Karpas-422 (cell line): ENCODE data around the gene TMA7. TPM values are rescaled to one million over a fixed set of nuclear protein-coding genes. Genes with fewer than 3 reads are reported as not detected.

Experiments used
- DNase-seq: peaks from one replicate; pipeline ENCODE4 v3.0.0-alpha.2; 2015
- H2AFZ ChIP-seq: fragments of 200-600 bp; sonication (generic); 2 replicates; pipeline ENCODE4 v1.6.1; 2014; ENCODE audit warnings: antibody characterized with exemption, low read length, mixed read lengths
- H3K27ac ChIP-seq: fragments of 200-600 bp; sonication (generic); 2 replicates; pipeline ENCODE4 v1.5.1; 2014; ENCODE audit warnings: mild to moderate bottlenecking, low read length, moderate library complexity
- H3K27me3 ChIP-seq: fragments of 200-600 bp; sonication (generic); 2 replicates; pipeline ENCODE4 v1.6.1; 2014; ENCODE audit warnings: low read length, mixed read lengths
- H3K36me3 ChIP-seq: fragments of 200-600 bp; sonication (generic); 2 replicates; pipeline ENCODE4 v1.6.1; 2014; ENCODE audit warnings: low read length, mixed read lengths; ENCODE audit not compliant: insufficient read depth
- H3K4me1 ChIP-seq: fragments of 200-600 bp; sonication (generic); 2 replicates; pipeline ENCODE4 v1.6.1; 2014; ENCODE audit warnings: mild to moderate bottlenecking, low read length, mixed read lengths
- H3K4me2 ChIP-seq: fragments of 200-600 bp; sonication (generic); 2 replicates; pipeline ENCODE4 v1.6.1; 2014; ENCODE audit warnings: low read length, low read depth, mild to moderate bottlenecking; ENCODE audit not compliant: poor library complexity, severe bottlenecking
- H3K4me3 ChIP-seq: fragments of 200-600 bp; sonication (generic); 2 replicates; pipeline ENCODE4 v1.5.1; 2014; ENCODE audit warnings: mild to moderate bottlenecking, antibody characterized with exemption, low read length, mixed read lengths
- H3K79me2 ChIP-seq: fragments of 200-600 bp; sonication (generic); 2 replicates; pipeline ENCODE4 v1.6.1; 2014; ENCODE audit warnings: mild to moderate bottlenecking, low read length, mixed read lengths
- H3K9ac ChIP-seq: fragments of 200-600 bp; sonication (generic); 2 replicates; pipeline ENCODE4 v1.6.0; 2014; ENCODE audit warnings: low read length
- H3K9me2 ChIP-seq: fragments of 200-600 bp; sonication (generic), shearing (Covaris generic); replicated peaks from 2 replicates; pipeline ENCODE4 v1.6.0; 2014; ENCODE audit warnings: mild to moderate bottlenecking, low read length, moderate library complexity; ENCODE audit not compliant: insufficient read depth
- H3K9me3 ChIP-seq: fragments of 300-700, 200-600 bp; sonication (generic); 2 replicates; pipeline ENCODE4 v1.6.1; 2014; ENCODE audit warnings: low read length, mixed read lengths
- H4K20me1 ChIP-seq: fragments of 200-600 bp; sonication (generic); 2 replicates; pipeline ENCODE4 v1.6.1; 2014; ENCODE audit warnings: mild to moderate bottlenecking, antibody characterized with exemption, low read length, low read depth; ENCODE audit not compliant: insufficient read depth
- total RNA-seq: library from RNA; depleted of rRNA; stranded (reverse); fragments of >200 nt; shearing (Covaris generic); gene quantifications from 2 replicates; pipeline ENCODE4 v1.2.3, GENCODE V29; 2014; ENCODE audit warnings: low replicate concordance

TMA7 gene
- total RNA-seq, 1 experiment from 2014 or later = 300 TPM

GRCh38 chr3:48433472-48434118, 6.5 kb upstream of the TMA7 start:
- Histone ChIP-seq H3K27ac (no peak overlapping the region), H3K4me2 (no peak overlapping the region), H3K36me3 (peaks cover 6% of the 10 kb centered on the region; the same call in 1 of the 2 replicates), H2AFZ (no peak overlapping the region), H3K4me3 (no peak overlapping the region), H3K9ac (no peak overlapping the region), H3K9me2 (no peaks in the 10 kb centered on the region), H3K9me3 (no peaks in the 10 kb centered on the region), H3K79me2 (peaks cover 19% of the 10 kb centered on the region), H3K27me3 (no peaks in the 10 kb centered on the region), H4K20me1 (no peaks in the 10 kb centered on the region), H3K4me1 (peaks cover 34% of the 10 kb centered on the region)
- no peak for DNase-seq

GRCh38 chr3:48434591-48435222, 5.3 kb upstream of the TMA7 start:
- Histone ChIP-seq H3K36me3 (peaks cover 6% of the 10 kb centered on the region; the same call in 1 of the 2 replicates), H3K4me1 (peaks cover 43% of the 10 kb centered on the region), H3K27ac (no peak overlapping the region), H4K20me1 (no peaks in the 10 kb centered on the region), H3K79me2 (peaks cover 25% of the 10 kb centered on the region), H2AFZ (no peak overlapping the region), H3K9ac (peak overlapping the region; percentile 20; the same call in 1 of the 2 replicates), H3K9me3 (no peaks in the 10 kb centered on the region), H3K9me2 (no peaks in the 10 kb centered on the region), H3K4me2 (no peak overlapping the region), H3K27me3 (no peaks in the 10 kb centered on the region), H3K4me3 (no peak overlapping the region)
- DNase-seq = no peak

GRCh38 chr3:48435223-48435595, 4.8 kb upstream of the TMA7 start:
- H2AFZ ChIP-seq = no peak overlapping the region
- H3K4me2 ChIP-seq = no peak overlapping the region
- H3K27me3 ChIP-seq = no peaks in the 10 kb centered on the region
- peaks cover 40% of the 10 kb centered on the region for H3K4me1 ChIP-seq
- H3K9ac ChIP-seq = peak overlapping the region; percentile 12; the same call in 1 of the 2 replicates
- no peaks in the 10 kb centered on the region for H3K9me3 ChIP-seq
- H3K27ac ChIP-seq = no peak overlapping the region
- no peaks in the 10 kb centered on the region; the same call in 1 of the 2 replicates for H4K20me1 ChIP-seq
- no peak overlapping the region for H3K4me3 ChIP-seq
- DNase-seq = no peak
- peaks cover 6% of the 10 kb centered on the region; the same call in 1 of the 2 replicates for H3K36me3 ChIP-seq
- no peaks in the 10 kb centered on the region for H3K9me2 ChIP-seq
- peaks cover 27% of the 10 kb centered on the region for H3K79me2 ChIP-seq

DNA sequence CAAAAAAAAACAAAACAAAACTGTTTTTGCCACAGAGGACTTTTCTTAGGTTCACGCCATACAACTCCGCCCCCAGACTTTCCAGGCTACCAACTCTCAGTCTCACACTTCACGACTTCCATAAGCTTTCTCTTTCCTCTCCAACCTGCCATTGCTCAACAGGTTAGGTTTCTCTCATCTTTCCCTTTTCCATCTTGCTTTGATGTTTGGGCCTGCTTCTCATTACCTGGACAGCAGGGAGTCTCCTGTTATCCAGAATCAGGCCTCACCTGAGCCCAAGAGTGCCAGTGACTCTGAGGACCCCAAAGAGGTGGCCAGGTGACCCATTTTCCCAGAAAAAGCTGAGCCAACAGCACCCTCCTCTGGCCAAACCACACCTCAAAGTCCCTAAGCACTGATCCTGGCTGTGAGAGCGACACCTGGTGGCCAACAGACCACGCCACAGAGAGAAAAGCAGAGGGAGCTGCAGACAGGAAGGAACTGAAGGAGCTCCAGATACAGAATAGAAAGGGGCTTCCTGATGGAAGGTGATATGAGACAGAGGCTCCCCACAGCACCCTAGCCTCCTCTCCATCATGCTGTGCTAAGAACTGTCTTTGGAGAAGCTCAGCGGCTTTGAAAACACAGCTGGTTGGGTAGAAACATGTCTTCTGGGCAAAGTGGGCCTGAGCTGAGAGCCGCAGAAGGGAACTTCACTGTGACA, 4.1 kb upstream of the TMA7 start:
- peak overlapping the region; percentile 14; the same call in 1 of the 2 replicates for H3K9ac ChIP-seq
- H3K4me1 ChIP-seq = peaks cover 33% of the 10 kb centered on the region
- H3K36me3 ChIP-seq = peaks cover 6% of the 10 kb centered on the region; the same call in 1 of the 2 replicates
- no peaks in the 10 kb centered on the region; the same call in 1 of the 2 replicates for H4K20me1 ChIP-seq
- no peak overlapping the region for H3K4me3 ChIP-seq
- no peak overlapping the region for H3K4me2 ChIP-seq
- peak; percentile 94 for DNase-seq
- no peak overlapping the region for H3K27ac ChIP-seq
- no peaks in the 10 kb centered on the region for H3K9me2 ChIP-seq
- H3K27me3 ChIP-seq = no peaks in the 10 kb centered on the region
- H2AFZ ChIP-seq = no peak overlapping the region
- H3K79me2 ChIP-seq = peaks cover 34% of the 10 kb centered on the region
- H3K9me3 ChIP-seq = no peaks in the 10 kb centered on the region

GRCh38 chr3:48436477-48436787, 3.6 kb upstream of the TMA7 start:
- Histone ChIP-seq H4K20me1 (no peaks in the 10 kb centered on the region; the same call in 1 of the 2 replicates), H3K4me1 (peaks cover 34% of the 10 kb centered on the region), H3K9ac (peak overlapping the region; percentile 14; the same call in 1 of the 2 replicates), H3K36me3 (peaks cover 8% of the 10 kb centered on the region), H3K79me2 (peaks cover 39% of the 10 kb centered on the region), H3K27ac (no peak overlapping the region), H3K9me2 (no peaks in the 10 kb centered on the region), H3K27me3 (no peaks in the 10 kb centered on the region), H2AFZ (no peak overlapping the region), H3K9me3 (no peaks in the 10 kb centered on the region), H3K4me2 (no peak overlapping the region), H3K4me3 (no peak overlapping the region)
- no peak for DNase-seq

- Histone ChIP-seq H3K27me3 (no peaks in the 10 kb centered on the region), H3K4me1 (peaks cover 38% of the 10 kb centered on the region), H2AFZ (no peak overlapping the region), H3K36me3 (peaks cover 12% of the 10 kb centered on the region), H3K9me3 (no peaks in the 10 kb centered on the region), H3K4me3 (no peak overlapping the region), H3K27ac (no peak overlapping the region), H4K20me1 (no peaks in the 10 kb centered on the region; the same call in 1 of the 2 replicates), H3K79me2 (peaks cover 43% of the 10 kb centered on the region), H3K4me2 (no peak overlapping the region), H3K9ac (peak overlapping the region; percentile 14; the same call in 1 of the 2 replicates), H3K9me2 (no peaks in the 10 kb centered on the region)
- no peak for DNase-seq
These were observed 3.2 kb upstream of the TMA7 start for GRCh38 chr3:48436855-48437254.

GRCh38 chr3:48437812-48438211, 2.2 kb upstream of the TMA7 start:
- Histone ChIP-seq H3K27me3 (no peaks in the 10 kb centered on the region), H3K36me3 (peaks cover 18% of the 10 kb centered on the region), H3K4me3 (no peak overlapping the region), H3K27ac (peak overlapping the region; percentile 29; the same call in 1 of the 2 replicates), H3K9me3 (no peaks in the 10 kb centered on the region), H3K4me2 (peak overlapping the region; percentile 91), H2AFZ (no peak overlapping the region), H3K4me1 (peaks cover 42% of the 10 kb centered on the region), H3K79me2 (peaks cover 48% of the 10 kb centered on the region), H3K9me2 (no peaks in the 10 kb centered on the region), H3K9ac (peak overlapping the region; percentile 97; the same call in 1 of the 2 replicates), H4K20me1 (no peaks in the 10 kb centered on the region; the same call in 1 of the 2 replicates)
- no peak for DNase-seq

DNA sequence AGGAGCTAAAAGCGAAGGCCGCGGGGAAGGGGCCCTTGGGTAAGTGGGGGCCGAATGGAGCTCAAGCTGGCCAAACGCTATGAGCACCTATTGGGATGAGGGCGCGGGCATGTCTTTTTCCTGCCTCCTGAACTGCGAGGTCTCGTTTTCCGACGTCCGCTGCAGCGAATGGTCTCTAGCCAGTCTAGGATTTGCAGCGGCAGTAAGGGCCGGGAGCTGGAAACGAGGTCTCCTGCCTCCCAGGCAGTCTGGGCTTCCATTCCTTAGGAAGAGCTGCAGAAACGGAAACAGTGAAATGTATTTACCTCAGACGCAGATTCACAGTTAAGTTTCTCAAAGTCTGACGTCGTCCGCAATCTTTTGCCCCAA, 517 bp downstream of the TMA7 start:
- Histone ChIP-seq H2AFZ (no peak overlapping the region), H3K27me3 (no peaks in the 10 kb centered on the region), H3K9ac (peak overlapping the region; percentile 97), H3K9me3 (no peaks in the 10 kb centered on the region), H4K20me1 (no peaks in the 10 kb centered on the region; the same call in 1 of the 2 replicates), H3K36me3 (peaks cover 13% of the 10 kb centered on the region), H3K4me1 (peaks cover 45% of the 10 kb centered on the region), H3K9me2 (no peaks in the 10 kb centered on the region), H3K4me2 (peak overlapping the region; percentile 91), H3K79me2 (peaks cover 40% of the 10 kb centered on the region), H3K4me3 (peak overlapping the region; percentile 91), H3K27ac (peak overlapping the region; percentile 69)
- no peak for DNase-seq
